HG02973 (cell line): ENCODE results near the gene TTC22.
"Not testable (repeated sequence)": the region's sequence is repeated elsewhere in the genome, so short reads cannot be mapped to it uniquely, and the experiment has no call there.

Experiments
- ATAC-seq: cut with Tn5 transposase; IDR thresholded peaks from one replicate; pipeline ENCODE4 v1.9.1; 2021; ENCODE audit warnings: moderate library complexity; ENCODE audit not compliant: unreplicated experiment

Gene TTC22

DNA sequence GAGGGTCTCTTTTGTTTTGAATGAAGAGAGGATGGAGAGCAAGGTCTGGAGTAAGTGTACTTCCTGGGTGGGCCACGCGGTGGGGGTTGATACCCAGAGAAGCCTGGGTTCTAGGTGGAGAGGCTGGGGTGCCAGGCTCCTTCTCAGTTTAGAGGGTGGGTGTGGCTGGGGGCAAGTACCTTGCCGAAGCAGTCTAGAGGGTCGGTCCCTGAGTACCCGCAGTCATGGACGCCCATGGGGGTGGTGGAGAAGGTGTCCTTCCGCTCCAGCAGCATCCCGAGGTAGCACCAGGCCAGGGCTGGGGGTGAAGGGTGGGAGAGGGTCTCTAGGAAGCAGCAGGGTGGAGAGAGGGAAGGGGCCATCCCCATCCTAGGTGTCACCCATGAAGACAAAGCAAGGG, 14.3 kb downstream of the TTC22 start:
- no peak for ATAC-seq

GRCh38 chr1:54784066-54784465, 17.1 kb downstream of the TTC22 start:
- ATAC-seq: no peak

DNA sequence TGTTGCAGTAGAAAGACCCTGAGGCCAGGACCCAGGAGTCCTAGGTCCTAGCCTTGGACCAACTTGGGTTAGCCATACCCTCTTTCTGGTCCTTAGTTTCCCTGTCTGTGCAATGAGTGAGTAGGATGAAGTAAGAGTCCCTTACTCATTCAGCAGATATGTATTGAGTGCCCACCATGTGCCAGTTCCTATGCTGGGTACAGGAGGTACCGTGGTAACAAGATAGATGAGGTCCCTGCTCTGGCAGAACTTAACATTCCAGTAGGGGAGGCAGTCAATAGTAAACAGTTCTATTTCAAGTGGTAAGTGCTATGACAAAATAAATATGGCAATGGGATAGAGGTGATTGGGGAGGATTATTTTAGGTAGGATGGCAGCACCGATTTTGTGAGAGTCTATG, 18.5 kb downstream of the TTC22 start:
- no peak for ATAC-seq

- no peak for ATAC-seq
Observed at GRCh38 chr1:54782156-54782555, 19.0 kb downstream of the TTC22 start.

DNA sequence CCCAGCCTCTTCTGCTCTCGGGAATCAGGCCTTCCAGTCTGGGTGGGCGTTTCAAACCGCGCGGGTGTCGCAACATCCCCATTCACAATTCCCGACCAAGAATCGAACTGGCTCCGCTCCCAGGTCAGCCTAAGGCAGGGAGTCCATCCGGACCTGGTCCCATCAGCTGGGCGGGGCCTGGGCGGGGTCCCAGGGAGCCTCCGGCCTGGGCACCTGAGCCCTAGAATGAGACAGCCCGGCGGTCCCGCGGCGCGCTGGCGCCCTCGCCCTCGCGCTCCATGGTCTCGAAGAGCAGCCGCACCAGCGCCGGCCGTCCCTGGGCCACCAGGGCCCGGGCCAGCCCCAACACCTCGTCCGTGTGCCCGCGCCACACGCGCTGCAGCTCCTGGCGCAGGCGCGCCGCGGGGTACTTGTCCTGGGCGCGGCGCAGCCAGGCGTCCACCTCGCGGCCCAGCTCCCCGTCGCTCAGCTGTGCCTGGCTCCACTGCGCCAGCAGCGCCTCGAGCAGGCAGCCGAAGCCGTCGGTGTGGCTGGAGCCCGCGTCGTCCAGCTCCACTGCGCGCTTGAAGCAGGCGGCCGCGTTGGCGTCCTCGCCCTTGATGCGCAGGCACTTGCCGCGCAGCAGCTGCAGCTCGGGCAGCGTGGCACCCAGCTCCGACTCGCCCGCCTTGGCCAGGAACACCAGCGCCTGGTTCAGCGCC, 19.9 kb downstream of the TTC22 start:
- ATAC-seq: no peak

DNA sequence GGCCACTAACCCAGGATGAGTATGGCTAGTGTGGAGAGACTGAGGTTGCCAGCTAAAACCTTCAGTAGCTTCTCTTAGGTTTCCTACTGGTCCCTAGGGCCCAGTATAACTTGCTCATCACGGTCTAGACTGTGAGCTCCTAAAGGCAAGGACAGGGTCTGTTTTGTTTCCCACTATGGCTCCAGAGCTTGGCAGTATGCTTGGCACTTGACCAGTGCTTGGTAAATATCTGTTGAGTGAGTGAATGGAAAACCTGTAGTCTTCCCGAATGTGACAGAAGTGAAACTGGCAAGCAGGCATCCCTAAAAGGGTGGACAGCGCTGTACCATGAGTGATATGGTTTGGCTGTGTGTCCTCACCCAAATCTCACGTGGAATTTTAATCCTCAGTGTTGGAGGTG, 23.7 kb downstream of the TTC22 start:
- ATAC-seq: no peak

DNA sequence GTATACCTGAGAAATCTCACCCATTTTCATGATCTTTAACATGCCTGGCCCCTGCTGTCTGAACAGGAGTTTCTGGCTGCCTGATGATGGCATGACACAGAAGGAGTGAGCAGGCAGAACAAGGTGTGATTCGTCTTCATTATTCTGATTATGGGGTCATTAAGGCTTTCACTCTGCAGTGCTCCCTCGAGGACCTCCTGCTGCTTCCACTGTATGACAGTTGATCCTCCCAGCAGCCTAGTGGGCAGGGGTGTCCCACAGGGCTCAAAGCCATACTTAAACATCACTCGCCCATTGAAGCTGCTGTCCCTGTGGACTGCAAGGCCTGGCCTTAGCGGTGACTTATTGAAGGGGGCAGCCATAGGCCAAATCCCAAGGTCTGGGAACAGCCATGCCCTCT, 24.1 kb downstream of the TTC22 start:
- no peak for ATAC-seq

DNA sequence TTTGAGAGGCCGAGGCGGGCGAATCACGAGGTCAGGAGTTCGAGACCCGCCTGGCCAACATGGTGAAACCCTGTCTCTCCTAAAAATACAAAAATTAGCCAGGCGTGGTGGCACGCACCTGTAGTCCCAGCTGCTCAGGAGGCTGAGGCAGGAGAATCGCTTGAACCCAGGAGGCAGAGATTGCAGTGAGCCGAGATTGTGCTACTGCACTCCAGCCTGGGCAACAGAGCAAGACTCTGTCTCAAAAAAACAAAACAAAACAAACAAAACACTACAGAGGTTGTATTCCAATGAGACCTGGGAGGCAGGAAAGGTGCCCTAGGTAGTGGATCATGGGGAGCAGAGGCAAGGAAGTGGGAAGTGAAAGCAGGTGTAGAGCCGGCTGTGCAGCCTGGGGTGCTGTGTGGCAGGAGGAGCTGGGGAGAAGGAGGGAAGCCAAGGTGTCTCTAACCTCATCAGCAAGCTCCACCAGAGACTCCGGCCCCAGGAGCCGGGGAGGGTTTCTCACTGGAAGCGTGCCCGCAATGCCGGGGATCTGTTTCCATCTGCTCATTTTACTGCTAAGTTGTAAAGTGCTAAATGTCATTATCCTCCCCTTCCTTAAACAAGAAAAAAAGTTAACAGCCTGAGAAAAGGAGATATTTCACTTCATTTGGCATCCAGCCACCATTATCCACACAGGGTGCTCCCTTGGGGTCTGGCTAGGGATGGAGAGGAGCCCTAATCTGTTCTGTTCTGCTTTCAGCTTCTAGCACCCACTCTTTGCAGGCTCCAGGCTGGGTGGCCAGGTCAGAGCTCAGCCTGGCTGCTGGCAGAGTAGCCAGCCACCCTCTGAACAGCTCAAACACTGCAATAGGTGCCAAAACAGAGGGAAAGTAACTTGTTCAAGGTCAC, 25.0 kb downstream of the TTC22 start:
- ATAC-seq: not testable (repeated sequence)

GRCh38 chr1:54774820-54775498, 26.2 kb downstream of the TTC22 start:
- ATAC-seq: no peak

GRCh38 chr1:54772951-54773350, 28.2 kb downstream of the TTC22 start:
- no peak for ATAC-seq

DNA sequence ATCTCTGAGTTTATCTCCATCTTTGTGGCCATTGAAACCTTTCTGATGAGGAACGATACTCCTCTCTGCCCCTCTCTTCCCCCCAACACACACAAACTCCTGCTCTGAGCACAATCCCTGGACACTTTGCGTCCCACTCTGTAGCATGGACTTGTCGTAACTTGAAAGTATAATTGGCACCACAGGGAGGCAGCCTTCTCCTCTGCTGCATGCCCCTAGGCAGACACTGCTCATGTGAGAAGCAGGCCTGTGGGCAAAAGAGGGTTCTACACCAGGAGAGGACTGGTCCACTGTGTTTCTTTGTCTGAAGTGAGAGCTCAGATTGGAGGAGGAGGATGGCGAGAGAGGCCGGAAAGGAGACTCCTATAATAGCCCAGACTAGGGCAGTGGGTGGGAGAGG, 33.0 kb downstream of the TTC22 start:
- ATAC-seq: no peak

- no peak for ATAC-seq
Observed at GRCh38 chr1:54767526-54767925, 33.6 kb downstream of the TTC22 start.

GRCh38 chr1:54766726-54767125, 34.4 kb downstream of the TTC22 start:
- ATAC-seq: no peak

DNA sequence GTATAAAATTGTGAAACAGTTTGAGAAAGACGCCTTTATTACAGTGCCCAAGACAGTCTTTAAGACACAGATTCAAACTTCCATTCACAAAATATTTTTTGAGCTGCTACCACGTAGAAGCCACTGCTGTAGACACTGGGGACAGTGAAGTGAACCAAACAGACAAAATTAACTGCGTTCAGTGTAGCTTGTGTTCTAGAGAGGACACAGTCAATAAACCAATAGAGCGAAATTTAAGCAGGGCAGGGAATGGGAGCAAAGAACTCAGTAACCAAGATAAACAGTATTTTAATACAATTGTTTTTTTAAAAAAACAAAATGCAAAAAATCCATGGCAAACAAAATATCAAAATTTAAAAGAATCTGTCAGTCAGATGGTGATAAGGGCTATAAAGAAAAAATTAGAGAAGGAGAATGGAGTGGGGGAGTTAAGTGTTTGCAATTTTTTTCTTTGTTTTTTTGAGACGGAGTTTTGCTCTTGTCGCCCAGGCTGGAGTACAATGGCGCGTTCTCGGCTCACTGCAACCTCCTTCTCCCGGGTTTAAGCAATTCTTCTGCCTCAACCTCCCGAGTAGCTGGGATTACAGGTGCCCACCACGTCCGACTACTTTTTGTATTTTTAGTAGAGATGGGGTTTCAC, 36.1 kb downstream of the TTC22 start:
- peak; percentile 10 for ATAC-seq

GRCh38 chr1:54764133-54764921, 36.8 kb downstream of the TTC22 start, which contains the start of gene PARS2:
Gene PARS2, minus strand, starts transcription at chr1:54764523. Its CDS starts 5,362 bp downstream, at chr1:54759161.
- ATAC-seq: peak; percentile 89

- no peak for ATAC-seq
Observed at GRCh38 chr1:54763816-54764132, 37.3 kb downstream of the TTC22 start.

- ATAC-seq: no peak
Observed at GRCh38 chr1:54758678-54759348, 42.3 kb downstream of the TTC22 start.

DNA sequence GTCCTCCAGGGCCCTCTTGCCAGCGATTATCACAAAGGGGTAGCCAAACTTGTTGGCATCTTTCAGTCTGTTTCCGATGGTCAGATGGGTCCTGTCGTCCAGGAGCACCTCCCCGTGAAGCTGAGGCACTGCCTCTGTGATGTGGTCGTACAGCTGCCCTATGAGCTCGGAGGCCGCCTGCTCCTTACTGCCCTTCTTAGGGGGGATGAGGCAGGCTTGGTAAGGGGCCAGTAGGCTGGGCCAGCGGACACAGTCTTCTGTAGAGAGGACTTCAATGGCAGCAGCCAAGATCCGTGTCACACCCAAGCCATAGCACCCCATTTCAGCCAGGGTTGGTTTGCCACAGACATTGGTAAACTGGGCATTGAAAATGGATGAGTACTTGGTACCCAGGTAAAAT, 43.3 kb downstream of the TTC22 start:
- ATAC-seq: no peak

- no peak for ATAC-seq
Observed at GRCh38 chr1:54754486-54755285, 46.4 kb downstream of the TTC22 start.
